OCI-LY1 (cell line): ENCODE data around the gene PGC.

Experiments used
- EZH2 ChIP-seq: fragments of 200-600 bp; sonication (generic), shearing (Covaris generic); IDR thresholded peaks from 2 replicates; pipeline ENCODE4 v1.8.0; 2017; ENCODE audit warnings: borderline replicate concordance, mixed run types, mild to moderate bottlenecking, antibody characterized with exemption, low read length, moderate library complexity, mixed read lengths
- TF ChIP-seq, protein P1 (sequence below): fragments of 200-600 bp; sonication (generic), shearing (Covaris generic); IDR thresholded peaks from 2 replicates; pipeline ENCODE4 v1.5.1; 2017; ENCODE audit warnings: mild to moderate bottlenecking, antibody characterized with exemption, low read length, moderate library complexity, mixed read lengths

DNA sequence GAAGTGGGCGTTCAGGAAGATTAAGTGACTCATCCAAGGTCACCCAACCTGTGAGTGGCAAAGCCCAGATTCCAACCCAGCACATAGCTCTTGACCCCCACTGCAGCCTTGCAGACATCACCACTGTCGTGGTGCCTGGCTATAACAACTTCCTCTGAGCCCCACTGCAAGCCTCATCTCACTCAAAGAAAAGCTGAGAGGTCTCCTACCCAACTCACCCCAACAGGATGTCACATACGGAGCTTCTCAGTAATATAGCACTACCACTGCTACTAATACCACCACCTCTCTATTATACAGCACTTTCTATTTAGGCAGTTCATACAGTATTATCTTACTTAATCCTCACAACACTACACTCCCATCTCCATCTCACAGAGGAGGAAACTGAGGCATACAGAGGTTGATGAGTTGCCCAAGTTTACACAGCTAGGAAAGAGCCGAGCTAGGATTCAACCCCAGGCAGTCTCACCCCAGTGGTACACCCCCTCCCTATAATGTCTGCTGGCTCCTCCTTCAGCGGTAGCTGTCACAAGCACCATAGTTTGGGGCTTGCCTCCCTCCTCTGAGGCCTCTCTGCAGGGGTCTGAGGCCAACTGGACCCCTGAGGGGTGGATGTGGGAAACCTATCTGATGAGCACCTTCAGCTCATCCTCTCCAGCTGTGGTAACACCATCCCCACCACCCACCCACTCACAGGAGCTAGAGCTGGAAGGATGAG lies 31.2 kb downstream of the PGC start:
- TF ChIP-seq, protein P1, sequence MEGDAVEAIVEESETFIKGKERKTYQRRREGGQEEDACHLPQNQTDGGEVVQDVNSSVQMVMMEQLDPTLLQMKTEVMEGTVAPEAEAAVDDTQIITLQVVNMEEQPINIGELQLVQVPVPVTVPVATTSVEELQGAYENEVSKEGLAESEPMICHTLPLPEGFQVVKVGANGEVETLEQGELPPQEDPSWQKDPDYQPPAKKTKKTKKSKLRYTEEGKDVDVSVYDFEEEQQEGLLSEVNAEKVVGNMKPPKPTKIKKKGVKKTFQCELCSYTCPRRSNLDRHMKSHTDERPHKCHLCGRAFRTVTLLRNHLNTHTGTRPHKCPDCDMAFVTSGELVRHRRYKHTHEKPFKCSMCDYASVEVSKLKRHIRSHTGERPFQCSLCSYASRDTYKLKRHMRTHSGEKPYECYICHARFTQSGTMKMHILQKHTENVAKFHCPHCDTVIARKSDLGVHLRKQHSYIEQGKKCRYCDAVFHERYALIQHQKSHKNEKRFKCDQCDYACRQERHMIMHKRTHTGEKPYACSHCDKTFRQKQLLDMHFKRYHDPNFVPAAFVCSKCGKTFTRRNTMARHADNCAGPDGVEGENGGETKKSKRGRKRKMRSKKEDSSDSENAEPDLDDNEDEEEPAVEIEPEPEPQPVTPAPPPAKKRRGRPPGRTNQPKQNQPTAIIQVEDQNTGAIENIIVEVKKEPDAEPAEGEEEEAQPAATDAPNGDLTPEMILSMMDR = no peak
- no peak for TF ChIP-seq EZH2
